ENCODE results near the gene PLA2G7.
"Not testable (repeated sequence)": the region's sequence is repeated elsewhere in the genome, so short reads cannot be mapped to it uniquely, and the experiment has no call there.

Gene PLA2G7

DNA sequence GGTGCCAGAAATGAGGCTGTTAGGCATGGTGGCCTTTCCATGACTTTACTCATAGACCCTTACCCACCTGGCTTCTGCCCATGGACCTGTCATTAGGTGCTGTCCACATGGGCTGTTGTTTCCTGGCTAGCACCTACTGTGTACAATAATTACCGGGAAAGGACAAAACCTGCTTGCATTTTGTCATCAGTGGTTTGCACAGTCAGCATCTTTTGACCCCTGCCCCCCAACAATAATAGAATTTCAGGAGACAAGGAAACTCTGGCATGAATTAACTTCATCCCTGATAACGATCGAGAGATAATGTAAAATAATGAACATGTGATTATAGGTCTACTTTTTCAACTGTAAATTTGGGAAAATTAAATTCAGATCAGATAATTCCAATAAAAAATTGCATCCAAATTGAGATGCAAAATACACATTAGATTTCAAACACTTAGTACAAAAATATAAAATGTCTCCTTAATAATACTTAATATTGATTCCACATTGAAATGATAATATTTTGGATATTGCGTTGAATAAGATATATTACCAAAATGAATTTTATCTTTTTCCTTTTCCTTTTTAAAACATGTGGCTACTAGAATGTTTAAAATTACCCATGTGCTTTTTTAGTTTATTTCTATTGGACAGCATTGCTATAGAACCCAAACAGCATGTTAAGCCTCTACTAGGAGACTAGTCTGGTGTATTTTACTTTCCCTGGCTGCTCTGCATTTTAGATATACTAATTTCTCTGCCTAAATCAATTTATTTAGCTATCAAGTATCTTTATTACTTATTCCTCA lies 24.0 kb upstream of the PLA2G7 start:
- CTCF ChIA-PET, result no interaction called here
- H3K27ac Mint-ChIP-seq, result no peak overlapping the region
- no peaks in the 10 kb centered on the region for H3K9me3 Mint-ChIP-seq
- no peak overlapping the region for H3K4me3 Mint-ChIP-seq
- no peaks in the 10 kb centered on the region for H3K36me3 Mint-ChIP-seq
- no peak for DNase-seq
- no peaks in the 10 kb centered on the region for H3K4me1 Mint-ChIP-seq
- H3K27me3 Mint-ChIP-seq, result no peaks in the 10 kb centered on the region

DNA sequence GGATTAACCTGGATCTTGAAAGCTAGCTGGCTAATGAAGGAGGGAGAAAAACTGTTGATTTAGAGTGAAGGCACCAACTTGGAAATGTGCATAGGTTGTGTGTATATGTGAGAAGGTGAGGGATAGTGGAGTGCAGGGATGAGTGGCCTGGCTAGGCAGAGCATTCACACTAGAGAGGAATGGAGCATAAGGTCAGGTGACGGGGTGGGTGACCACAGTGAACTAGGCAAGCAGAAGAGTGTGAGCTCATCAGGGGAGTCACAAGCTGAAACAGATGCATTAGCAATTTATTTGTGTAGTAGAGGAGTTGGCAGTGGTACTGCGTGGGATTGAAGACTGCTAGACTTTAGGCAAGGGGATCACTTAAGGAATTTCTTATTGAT lies 22.0 kb upstream of the PLA2G7 start:
- Mint-ChIP-seq H3K4me1 (no peaks in the 10 kb centered on the region), H3K36me3 (no peaks in the 10 kb centered on the region), H3K4me3 (no peak overlapping the region), H3K9me3 (no peaks in the 10 kb centered on the region), H3K27ac (no peak overlapping the region), H3K27me3 (no peaks in the 10 kb centered on the region)
- no peak for DNase-seq
- CTCF ChIA-PET, result no interaction called here

DNA sequence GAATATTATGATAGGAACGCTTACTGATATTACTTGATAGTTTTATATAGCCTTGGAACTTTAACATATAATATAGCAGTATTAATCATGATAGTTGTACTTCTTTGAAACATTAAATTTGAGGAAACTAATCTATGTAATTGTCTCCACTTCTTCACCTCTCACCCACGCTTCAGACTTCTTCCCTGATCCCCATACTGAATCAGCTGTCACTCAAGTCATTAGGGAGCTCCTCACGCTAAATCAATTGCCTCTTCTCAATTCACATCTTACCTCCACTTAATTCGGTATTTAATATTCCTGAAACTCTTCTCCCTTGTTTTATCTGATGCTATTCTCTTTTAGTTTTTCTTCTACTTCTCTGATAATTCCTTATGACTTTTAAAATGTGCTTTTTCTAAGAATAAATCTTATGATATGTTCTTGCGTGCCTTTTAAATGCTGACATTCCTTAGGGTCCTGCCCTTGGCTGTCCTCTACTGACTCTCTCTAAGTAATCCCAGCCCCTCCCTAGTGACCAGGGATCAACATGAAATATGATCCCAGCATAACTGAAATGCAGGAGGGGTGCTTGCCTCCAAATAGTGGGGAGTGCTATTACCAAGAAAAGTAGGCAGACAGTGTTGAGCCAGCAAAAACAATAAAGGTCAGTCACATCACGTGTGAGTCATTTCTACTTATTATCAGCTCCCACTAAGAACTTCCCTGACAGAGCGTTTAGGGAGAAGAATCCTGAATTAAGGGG lies 21.5 kb upstream of the PLA2G7 start:
- Mint-ChIP-seq H3K4me3 (no peak overlapping the region), H3K27me3 (no peaks in the 10 kb centered on the region), H3K4me1 (no peaks in the 10 kb centered on the region), H3K27ac (no peak overlapping the region), H3K9me3 (no peaks in the 10 kb centered on the region), H3K36me3 (no peaks in the 10 kb centered on the region)
- no peak for DNase-seq
- CTCF ChIA-PET, result no interaction called here

DNA sequence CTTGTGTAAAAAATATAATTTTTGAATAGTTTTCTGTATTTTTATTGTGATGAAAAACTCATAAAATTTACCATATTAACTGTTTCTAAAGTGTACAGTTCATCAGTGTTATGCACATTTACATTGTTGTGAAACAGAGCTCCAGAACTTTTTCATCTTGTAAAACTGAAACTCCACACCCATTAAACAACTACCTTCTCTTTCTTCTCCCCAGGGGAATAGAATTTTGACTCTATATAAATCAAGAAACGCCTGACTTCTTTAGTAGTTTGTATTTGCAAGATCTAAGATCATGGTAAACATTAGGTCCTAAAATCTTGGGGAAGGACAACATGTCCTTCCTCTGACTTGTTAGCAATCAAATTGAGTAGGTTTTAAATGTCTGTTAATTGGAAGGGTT lies 20.7 kb upstream of the PLA2G7 start:
- no peak overlapping the region for H3K27ac Mint-ChIP-seq
- H3K9me3 Mint-ChIP-seq, result no peaks in the 10 kb centered on the region
- no peak for DNase-seq
- no peaks in the 10 kb centered on the region for H3K36me3 Mint-ChIP-seq
- CTCF ChIA-PET, result no interaction called here
- H3K4me3 Mint-ChIP-seq, result no peak overlapping the region
- no peaks in the 10 kb centered on the region for H3K4me1 Mint-ChIP-seq
- H3K27me3 Mint-ChIP-seq, result no peaks in the 10 kb centered on the region

DNA sequence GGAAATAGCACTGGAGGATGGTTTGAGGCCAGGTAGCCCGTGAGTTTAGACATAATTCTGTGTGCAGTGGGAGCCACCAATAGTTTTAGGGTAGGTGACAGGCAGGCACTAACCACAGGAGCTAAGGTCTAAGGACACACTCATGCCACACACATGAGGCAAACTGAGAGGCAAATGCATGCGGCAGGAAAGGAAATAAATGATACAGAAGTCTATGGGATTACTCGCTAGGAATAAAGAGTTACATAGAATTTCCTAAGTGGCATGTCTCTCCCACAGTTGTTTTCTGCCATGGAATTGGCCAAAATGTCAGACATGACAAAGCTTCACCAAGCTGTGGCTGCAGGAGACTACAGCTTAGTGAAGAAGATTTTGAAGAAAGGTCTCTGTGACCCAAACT lies 16.5 kb upstream of the PLA2G7 start:
- CTCF ChIA-PET, result no interaction called here
- Mint-ChIP-seq H3K9me3 (no peaks in the 10 kb centered on the region), H3K4me3 (no peak overlapping the region), H3K36me3 (no peaks in the 10 kb centered on the region), H3K4me1 (no peaks in the 10 kb centered on the region), H3K27ac (no peak overlapping the region), H3K27me3 (no peaks in the 10 kb centered on the region)
- no peak for DNase-seq

DNA sequence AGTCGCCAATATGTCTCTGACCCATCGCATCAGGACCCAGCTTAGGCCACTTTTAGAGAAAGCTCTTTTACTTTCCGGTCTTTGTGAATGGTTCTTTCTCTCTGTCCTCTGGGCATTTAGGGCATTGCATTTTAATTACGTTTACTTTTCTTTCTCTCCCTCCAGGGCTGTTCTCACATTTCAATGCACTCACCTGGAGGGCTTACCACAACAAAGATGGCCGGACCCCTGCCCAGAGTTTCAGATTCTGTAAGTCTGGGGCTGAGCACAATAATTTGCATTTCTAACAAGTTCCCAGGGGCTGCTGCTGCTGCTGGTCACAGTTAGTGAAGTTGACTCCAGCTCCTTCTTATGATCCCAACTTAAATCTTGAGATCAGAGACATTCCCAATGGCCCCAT lies 14.6 kb upstream of the PLA2G7 start:
- Mint-ChIP-seq H3K27ac (no peak overlapping the region), H3K36me3 (no peaks in the 10 kb centered on the region), H3K4me3 (no peak overlapping the region), H3K9me3 (no peaks in the 10 kb centered on the region), H3K4me1 (no peaks in the 10 kb centered on the region), H3K27me3 (peaks cover 3% of the 10 kb centered on the region)
- CTCF ChIA-PET, result no interaction called here
- no peak for DNase-seq

DNA sequence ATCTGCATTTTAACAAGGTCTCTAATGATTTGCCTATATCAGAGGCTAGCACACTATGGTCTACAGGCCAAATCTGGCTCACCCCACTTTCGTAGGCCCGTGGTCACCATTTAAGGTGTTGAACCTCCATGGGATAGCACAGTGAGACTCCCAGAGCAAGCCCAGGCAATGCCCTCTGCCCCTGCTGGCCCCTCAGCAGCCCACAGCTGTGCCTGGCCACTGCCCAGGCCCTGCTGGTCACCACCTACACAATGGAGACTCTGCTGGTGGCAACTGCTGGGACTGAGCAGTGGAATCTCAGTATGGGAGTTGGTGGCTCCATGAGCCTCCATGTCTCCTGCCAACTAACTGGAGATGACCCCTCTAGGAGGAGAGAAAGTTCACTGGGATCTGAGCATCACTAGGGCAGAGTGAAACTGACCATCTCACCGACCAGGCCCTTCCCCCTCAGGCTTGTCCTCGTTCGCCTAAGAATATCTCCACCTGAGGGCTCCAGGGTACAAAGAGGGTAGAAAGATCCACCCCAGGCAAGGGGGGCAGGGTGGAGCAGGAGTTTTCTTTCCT lies 13.8 kb upstream of the PLA2G7 start:
- H3K4me1 Mint-ChIP-seq, result no peaks in the 10 kb centered on the region
- peaks cover 3% of the 10 kb centered on the region for H3K27me3 Mint-ChIP-seq
- H3K9me3 Mint-ChIP-seq, result no peaks in the 10 kb centered on the region
- H3K4me3 Mint-ChIP-seq, result no peak overlapping the region
- H3K27ac Mint-ChIP-seq, result no peak overlapping the region
- H3K36me3 Mint-ChIP-seq, result no peaks in the 10 kb centered on the region
- no peak for DNase-seq
- CTCF ChIA-PET, result no interaction called here

DNA sequence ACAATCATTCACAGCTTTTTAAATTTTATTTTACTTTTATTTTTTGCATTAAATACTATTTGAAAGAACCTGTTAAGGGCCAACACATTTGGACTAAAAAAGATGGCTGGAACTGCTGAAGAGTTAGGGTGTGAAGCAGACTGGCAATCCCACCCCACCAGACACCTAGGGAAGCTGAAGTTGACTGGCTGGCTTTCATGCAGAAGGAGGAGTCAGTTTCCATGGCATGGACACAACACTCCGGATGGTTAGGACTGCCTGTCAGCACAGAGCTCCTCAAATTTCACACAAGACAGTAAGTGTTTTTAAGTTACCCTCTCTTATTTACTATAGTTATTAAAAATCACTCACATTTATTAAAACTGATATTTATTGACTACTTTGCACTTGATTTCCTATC lies 11.5 kb upstream of the PLA2G7 start, which contains the start of gene ANKRD66:
Gene ANKRD66, plus strand, starts transcription at position 238 of the 400 bp plus-strand sequence. CDS start 5,016 bp downstream, outside the sequence.
- Mint-ChIP-seq H3K9me3 (no peaks in the 10 kb centered on the region), H3K27me3 (peaks cover 3% of the 10 kb centered on the region), H3K27ac (no peak within 1 kb of the TSS), H3K4me3 (no peak within 1 kb of the TSS), H3K36me3 (no peaks in the 10 kb centered on the region), H3K4me1 (no peaks in the 10 kb centered on the region)
- DNase-seq, result no peak
- CTCF ChIA-PET, result no interaction called here

DNA sequence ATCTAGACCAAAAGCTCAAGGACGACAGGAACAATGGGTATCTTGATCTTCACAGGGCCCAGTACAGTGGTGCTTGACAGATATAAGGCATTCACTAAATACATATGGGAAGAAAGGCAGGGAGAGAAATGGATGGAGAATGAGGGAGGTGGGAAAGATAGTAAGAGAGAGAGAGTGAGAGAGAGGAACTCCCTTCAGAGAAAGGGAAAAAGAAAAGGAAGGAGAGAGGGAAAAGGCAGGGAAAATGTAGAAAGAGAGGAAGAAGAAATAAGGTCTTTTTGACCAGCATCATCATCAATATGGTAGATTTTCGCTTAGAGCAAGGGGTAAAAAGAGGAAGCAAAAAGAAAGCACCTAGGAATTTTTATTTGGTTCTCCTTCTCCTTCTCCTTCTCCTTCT lies 10.8 kb upstream of the PLA2G7 start:
- no peaks in the 10 kb centered on the region for H3K4me1 Mint-ChIP-seq
- H3K27ac Mint-ChIP-seq, result no peak overlapping the region
- H3K36me3 Mint-ChIP-seq, result no peaks in the 10 kb centered on the region
- no peak for DNase-seq
- H3K4me3 Mint-ChIP-seq, result no peak overlapping the region
- H3K27me3 Mint-ChIP-seq, result peaks cover 3% of the 10 kb centered on the region
- CTCF ChIA-PET, result no interaction called here
- no peaks in the 10 kb centered on the region for H3K9me3 Mint-ChIP-seq

DNA sequence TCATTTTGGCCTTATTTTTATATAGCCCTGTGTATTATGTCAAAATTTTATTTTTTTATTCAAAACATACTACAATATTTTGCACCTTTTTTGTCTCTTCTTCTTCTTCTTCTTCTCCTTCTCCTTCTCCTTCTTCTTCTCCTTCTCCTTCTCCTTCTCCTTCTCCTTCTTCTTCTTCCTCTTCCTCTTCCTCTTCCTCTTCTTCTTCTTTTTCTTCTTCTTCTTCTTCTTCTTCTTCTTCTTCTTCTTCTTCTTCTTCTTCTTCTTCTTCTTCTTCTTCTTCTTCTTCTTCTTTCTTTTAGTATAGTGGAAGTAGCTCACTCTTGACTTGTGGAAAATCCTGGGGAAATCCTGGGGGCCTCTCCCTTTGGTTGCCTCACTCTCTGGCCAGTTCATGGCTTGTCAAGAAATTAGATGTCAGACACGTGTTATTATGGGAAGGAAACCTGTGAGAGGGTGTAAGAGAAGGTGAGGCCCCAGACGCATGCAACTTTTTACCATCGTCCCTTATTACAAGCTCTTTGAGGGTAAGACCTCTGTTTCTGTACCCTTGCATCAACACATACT lies 9.1 kb upstream of the PLA2G7 start:
- DNase-seq, H3K27ac Mint-ChIP-seq, H3K4me3 Mint-ChIP-seq, CTCF ChIA-PET, H3K9me3 Mint-ChIP-seq, H3K36me3 Mint-ChIP-seq, H3K4me1 Mint-ChIP-seq, H3K27me3 Mint-ChIP-seq: not testable (repeated sequence)

DNA sequence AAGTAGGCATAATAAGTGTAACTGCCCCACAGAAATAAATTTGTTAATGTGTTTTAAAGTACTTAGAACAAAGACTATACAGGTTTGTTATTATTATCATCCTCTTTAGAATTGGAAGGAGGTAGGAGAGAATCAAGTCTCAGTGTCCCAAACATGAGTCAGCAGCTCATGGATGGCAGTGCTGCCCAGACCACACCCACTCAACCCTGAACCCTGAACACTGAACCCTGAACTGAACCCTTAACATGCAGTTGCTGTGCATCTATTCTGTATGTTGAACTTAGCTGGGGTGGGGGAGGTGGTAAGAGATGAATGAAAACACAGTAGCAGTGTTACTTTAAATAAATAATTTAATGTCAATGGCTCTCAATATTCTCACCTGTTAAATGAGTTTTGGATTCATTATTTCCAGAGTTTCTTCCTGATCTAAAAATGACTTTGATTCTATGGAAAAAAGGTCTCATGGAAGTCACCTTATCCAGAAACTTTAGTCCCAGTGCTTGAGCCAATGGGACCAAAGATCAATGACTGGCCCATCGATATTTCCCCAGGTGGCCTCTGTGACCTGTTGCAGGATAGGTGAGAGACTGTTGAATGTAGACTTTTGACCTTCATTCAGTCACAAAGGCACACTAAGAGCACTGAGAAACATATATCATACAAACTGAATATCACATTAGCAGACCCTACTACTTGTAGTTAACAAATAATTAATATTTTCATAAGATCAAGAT lies 8.4 kb upstream of the PLA2G7 start:
- Mint-ChIP-seq H3K9me3 (no peaks in the 10 kb centered on the region), H3K4me3 (no peak overlapping the region), H3K27me3 (peaks cover 3% of the 10 kb centered on the region), H3K4me1 (no peaks in the 10 kb centered on the region), H3K36me3 (no peaks in the 10 kb centered on the region), H3K27ac (no peak overlapping the region)
- CTCF ChIA-PET, result no interaction called here
- DNase-seq, result no peak

DNA sequence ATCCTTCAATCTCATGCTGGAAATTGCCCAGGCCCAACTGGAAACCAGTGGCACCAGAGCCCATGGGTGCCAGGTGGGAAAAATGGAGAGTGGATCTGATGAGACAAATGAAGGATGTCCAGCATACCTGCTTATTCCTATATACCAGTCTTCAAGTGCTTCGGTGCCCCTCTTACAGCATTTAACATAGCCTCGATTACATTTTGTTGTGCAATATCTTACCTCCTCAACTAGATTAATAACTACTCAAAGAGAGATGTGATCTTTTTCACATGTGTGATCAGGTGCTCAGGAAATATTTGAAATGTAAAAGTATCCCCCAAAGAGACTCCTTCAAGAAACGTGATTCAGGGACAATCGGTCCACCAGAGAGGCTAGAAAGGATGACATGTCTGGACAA lies 6.7 kb upstream of the PLA2G7 start:
- Mint-ChIP-seq H3K4me1 (no peaks in the 10 kb centered on the region), H3K9me3 (no peaks in the 10 kb centered on the region), H3K4me3 (no peak overlapping the region), H3K36me3 (no peaks in the 10 kb centered on the region), H3K27me3 (peaks cover 13% of the 10 kb centered on the region), H3K27ac (no peak overlapping the region)
- DNase-seq, result no peak
- CTCF ChIA-PET, result no interaction called here

DNA sequence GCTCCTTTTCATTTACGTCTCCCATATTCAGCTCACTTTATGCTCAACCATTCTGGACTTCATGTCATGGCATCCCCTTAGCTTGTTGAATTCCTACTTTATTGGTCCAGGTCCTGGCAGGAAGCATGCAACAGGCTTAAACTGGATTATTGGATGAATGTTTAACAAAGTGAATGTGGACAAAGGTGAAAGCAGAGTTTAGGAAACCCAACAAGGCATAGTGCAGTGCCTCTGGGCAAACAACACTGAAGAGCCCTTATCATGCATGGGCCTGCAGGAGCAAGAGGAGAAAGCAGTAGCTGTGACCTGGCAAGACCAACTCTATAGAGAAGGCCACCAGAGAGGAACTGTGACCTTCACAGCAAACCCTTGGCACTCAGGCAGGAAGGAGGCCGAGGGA lies 6.3 kb upstream of the PLA2G7 start:
- Mint-ChIP-seq H3K36me3 (no peaks in the 10 kb centered on the region), H3K27me3 (peaks cover 15% of the 10 kb centered on the region), H3K9me3 (no peaks in the 10 kb centered on the region), H3K4me1 (no peaks in the 10 kb centered on the region), H3K27ac (no peak overlapping the region), H3K4me3 (no peak overlapping the region)
- CTCF ChIA-PET, result no interaction called here
- DNase-seq, result no peak

DNA sequence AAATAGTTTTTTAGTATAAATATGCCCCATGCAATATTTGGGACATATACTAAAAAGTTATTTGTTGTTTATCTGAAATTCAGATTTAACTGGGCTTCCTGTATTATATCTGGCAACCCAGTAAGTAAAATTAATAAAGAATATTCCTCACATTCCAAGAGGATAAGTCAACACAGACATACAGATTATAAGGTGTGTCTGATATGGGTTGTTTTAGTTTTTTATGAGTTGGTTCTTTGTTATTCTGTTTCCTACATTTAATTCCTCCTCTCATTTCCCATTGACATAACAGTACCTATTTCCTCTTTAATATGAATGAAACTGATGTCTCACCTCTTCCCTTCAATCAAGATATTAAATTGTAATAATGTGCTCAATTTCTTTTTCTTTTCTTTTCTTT lies 1.7 kb upstream of the PLA2G7 start:
- Mint-ChIP-seq H3K9me3 (no peaks in the 10 kb centered on the region), H3K4me3 (no peak overlapping the region), H3K36me3 (no peaks in the 10 kb centered on the region), H3K4me1 (no peaks in the 10 kb centered on the region), H3K27me3 (peaks cover 52% of the 10 kb centered on the region), H3K27ac (no peak overlapping the region)
- CTCF ChIA-PET, result no interaction called here
- no peak for DNase-seq
